ENCODE measurements around the gene SETMAR. TPM values are rescaled to one million over a fixed set of nuclear protein-coding genes. Genes with fewer than 3 reads are reported as not detected.
"Not testable (repeated sequence)": the region's sequence is repeated elsewhere in the genome, so short reads cannot be mapped to it uniquely, and the experiment has no call there.

The SETMAR gene
- total RNA-seq, 3 donors from 2014 or later = 11.3 to 15.4 (median 13.2) TPM

DNA sequence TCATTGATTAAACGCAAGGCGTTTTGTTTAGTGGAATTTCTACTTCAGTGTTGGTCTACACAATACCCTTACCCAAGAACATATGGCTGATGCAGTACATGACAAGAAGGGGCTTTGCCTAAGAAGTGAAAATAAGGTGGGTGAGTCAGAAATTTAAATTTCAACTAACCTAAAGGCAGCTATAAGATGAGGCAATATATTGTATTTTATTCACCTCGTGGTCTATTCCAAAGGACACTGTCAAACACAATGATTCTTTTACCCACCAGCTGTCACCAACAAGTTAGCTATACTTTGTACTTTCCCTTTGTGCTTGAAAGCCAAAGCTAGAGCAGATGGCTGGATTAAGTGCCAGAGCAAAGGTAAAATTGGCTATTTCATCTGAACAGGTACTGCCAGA is 10.9 kb upstream of the SETMAR start:
- ATAC-seq (no peak), DNase-seq (no peak)
- H3K4me1 ChIP-seq (ENCODE audit: low read depth) = no peaks in the 10 kb centered on the region
- intact Hi-C loops (cut with DNase I, micrococcal nuclease) = loop anchor here (5.0 to 10.0 kb wide), 2 partner anchors 1088 to 1095 kb away; no protein-coding TSS in a partner anchor
- no peak for TF ChIP-seq CTCF (IDR thresholded peaks at IDR 0.05)
- no peaks in the 10 kb centered on the region for H3K9me3 ChIP-seq
- H3K36me3 ChIP-seq (ENCODE audit: low read depth) = no peaks in the 10 kb centered on the region
- no peak overlapping the region for H3K4me3 ChIP-seq

- Histone ChIP-seq H3K36me3 (ENCODE audit: low read depth) (no peaks in the 10 kb centered on the region), H3K9me3 (no peaks in the 10 kb centered on the region), H3K4me3 (no peak overlapping the region), H3K4me1 (ENCODE audit: low read depth) (no peaks in the 10 kb centered on the region)
- DNase-seq (no peak), ATAC-seq (no peak)
- TF ChIP-seq CTCF (IDR thresholded peaks at IDR 0.05) = no peak
- intact Hi-C loops (cut with DNase I, micrococcal nuclease) = loop anchor here (5.0 to 10.0 kb wide), 2 partner anchors 1090 to 1097 kb away; no protein-coding TSS in a partner anchor
Measured at GRCh38 chr3:4294616-4295327, 8.4 kb upstream of the SETMAR start.

GRCh38 chr3:4296454-4296853 is 6.7 kb upstream of the SETMAR start:
- H3K36me3 ChIP-seq (ENCODE audit: low read depth); H3K4me1 ChIP-seq (ENCODE audit: low read depth); H3K9me3 ChIP-seq; ATAC-seq; H3K4me3 ChIP-seq; DNase-seq: not testable (repeated sequence)
- intact Hi-C loops (cut with DNase I, micrococcal nuclease) = loop anchor here in 1 of 2 donors (10.0 kb wide), 1 partner anchor 1092 kb away; no protein-coding TSS in a partner anchor

DNA sequence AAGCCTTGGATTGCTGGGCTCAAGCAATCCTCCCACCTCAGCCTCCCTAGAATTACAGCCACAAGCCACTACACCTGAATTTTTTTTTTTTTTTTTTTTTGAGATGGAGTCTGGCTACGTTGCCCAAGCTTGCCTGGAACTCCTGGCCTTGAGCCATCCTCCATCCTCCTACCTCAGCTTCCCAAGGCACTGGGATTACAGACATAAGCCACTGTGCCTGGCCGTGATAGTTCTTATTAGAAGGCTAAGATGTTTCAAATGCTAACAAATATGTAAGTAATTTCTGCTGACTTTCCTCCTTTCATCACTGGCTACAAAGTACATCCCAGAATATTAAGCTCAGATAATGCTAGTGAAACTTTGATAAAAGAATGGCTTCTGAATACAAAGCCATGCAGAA is 5.7 kb upstream of the SETMAR start:
- no peak overlapping the region for H3K4me3 ChIP-seq
- no peak for ATAC-seq
- H3K36me3 ChIP-seq (ENCODE audit: low read depth) = no peaks in the 10 kb centered on the region
- H3K4me1 ChIP-seq (ENCODE audit: low read depth) = no peaks in the 10 kb centered on the region
- intact Hi-C loops (cut with DNase I, micrococcal nuclease) = loop anchor here in 1 of 2 donors (10.0 kb wide), 1 partner anchor 1093 kb away; no protein-coding TSS in a partner anchor
- TF ChIP-seq CTCF (IDR thresholded peaks at IDR 0.05) = no peak
- no peak for DNase-seq
- H3K9me3 ChIP-seq = no peaks in the 10 kb centered on the region

DNA sequence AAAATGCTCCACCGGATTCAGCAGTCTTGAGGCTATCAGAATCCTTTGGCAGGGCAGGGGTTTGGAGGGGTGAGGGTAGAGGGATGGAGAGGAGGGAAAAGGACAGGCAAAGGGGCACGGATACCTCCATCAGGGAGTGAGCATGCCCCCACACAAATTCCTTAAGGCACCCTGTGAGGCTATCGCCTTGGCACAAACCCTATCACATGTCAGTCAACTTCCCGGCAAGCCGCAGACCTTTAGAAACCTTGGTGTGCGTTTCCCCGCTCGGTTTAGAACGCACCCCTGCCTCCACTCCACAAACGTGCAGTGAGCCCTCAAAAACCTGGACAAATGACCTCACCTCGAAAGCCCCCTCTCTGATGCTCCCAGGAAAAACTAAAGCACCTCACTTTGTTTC is 422 bp upstream of the SETMAR start:
- H3K4me3 ChIP-seq = no peak overlapping the region
- DNase-seq = peak in 1 of 3 donors; percentile 54
- intact Hi-C loops (cut with DNase I, micrococcal nuclease) = no loop called here
- ATAC-seq = no peak
- no peaks in the 10 kb centered on the region for H3K9me3 ChIP-seq
- H3K36me3 ChIP-seq (ENCODE audit: low read depth) = no peaks in the 10 kb centered on the region
- peaks cover 7% of the 10 kb centered on the region for H3K4me1 ChIP-seq (ENCODE audit: low read depth)
- no peak for TF ChIP-seq CTCF (IDR thresholded peaks at IDR 0.05)

DNA sequence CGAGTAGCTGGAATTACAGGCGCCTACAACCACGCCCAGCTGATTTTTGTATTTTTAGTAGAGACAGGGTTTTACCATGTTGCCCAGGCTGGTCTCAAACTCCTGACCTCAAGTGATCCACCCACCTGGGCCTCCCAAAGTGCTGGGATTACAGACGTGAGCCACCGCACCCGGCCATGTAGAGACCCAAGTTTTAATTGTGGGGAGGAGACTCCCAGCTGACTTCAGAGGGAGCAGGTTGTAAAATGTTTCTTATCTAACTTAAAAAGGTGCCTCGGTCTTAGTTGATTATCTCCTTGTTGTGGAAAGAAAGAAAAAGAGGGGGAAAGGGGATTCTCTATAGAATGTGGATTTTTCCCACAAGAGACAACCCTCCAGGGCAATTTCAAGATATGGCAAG is 2.0 kb downstream of the SETMAR start:
- H3K36me3 ChIP-seq (ENCODE audit: low read depth); DNase-seq; ATAC-seq; intact Hi-C loops (cut with DNase I, micrococcal nuclease); H3K4me1 ChIP-seq (ENCODE audit: low read depth); H3K9me3 ChIP-seq; H3K4me3 ChIP-seq: not testable (repeated sequence)
